ENCODE measurements around the gene PPM1F.
"Not testable (repeated sequence)": the region's sequence is repeated elsewhere in the genome, so short reads cannot be mapped to it uniquely, and the experiment has no call there.

The PPM1F gene

GRCh38 chr22:21881841-21882753 is 70.6 kb downstream of the PPM1F start:
- DNase-seq = no peak

DNA sequence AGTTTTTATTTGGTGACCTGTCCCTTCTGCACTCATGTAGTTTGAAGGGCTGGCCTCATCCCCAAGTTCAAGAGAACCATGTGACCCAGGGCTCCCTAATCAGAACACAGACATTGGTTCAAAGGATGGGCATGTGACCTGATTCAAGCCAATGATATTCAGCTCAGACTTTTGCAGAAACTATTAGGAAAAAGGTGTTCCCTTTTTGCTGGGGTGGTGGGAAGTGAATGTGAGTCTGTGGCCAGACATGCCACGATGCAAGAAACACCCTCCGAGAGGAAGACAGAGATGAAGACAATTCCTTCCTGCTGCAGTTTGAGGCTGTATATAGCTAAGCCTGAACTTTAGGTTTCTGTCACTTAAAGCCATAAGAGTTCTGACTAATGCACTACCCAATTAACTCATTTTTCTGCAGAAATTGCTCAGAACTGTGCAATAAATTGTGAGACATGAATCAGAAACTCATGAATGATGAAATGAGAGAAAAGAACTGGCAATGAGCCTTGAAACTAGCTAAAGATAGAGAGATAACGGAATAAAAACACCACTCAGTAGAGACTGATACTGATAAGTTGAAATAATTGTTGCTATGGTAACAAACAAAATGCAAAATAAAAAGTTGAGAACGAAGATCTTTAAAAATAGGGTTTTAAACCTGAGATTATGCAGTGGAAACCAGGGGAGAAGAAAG is 76.0 kb downstream of the PPM1F start:
- no peak for DNase-seq

- DNase-seq = not testable (repeated sequence)
Observed at GRCh38 chr22:21874953-21875352, 77.7 kb downstream of the PPM1F start.

- no peak for DNase-seq
Observed at GRCh38 chr22:21873619-21874018, 79.0 kb downstream of the PPM1F start.

DNA sequence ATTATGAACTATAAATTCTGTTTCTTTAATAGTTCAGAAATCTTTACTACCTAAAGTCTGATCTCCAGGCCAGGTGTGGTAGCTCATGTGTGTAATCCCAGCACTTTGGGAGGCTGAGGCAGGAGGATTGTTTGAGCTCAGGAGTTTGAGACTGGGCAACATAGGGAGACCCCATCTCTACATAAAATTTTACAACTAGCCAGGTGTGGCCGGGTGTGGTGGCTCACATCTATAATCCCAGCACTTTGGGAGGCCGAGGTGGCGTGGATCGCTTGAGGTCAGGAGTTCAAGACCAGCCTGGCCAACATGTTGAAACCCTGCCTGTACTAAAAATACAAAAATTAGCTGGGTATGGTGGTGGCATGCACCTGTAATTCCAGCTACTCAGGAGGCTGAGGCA is 79.9 kb downstream of the PPM1F start:
- not testable (repeated sequence) for DNase-seq

All from SHP77 treated with DMSO at 0.1 percent for 48 hours (cell line).